ENCODE measurements around the gene KLF4.

The KLF4 gene

DNA sequence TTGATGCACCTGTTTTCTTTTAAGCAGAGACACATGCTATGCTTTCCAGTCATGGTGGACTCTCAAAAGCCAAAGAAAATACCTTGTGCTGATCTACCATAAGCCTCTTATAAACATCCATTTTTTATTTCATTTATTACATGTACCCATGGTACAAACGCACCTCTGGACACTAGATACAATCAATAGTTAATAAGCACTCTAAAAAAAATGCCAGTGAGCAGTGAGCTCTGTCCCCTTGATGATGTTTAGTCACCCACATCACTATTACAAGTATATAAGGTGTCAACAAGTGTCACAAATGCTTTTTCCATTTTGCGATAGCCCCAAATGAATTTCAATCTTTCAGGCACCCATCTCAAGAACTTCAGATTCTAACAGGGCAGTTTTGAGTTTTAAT, 5.9 kb downstream of the KLF4 start:
- TF ChIP-seq, protein P1, sequence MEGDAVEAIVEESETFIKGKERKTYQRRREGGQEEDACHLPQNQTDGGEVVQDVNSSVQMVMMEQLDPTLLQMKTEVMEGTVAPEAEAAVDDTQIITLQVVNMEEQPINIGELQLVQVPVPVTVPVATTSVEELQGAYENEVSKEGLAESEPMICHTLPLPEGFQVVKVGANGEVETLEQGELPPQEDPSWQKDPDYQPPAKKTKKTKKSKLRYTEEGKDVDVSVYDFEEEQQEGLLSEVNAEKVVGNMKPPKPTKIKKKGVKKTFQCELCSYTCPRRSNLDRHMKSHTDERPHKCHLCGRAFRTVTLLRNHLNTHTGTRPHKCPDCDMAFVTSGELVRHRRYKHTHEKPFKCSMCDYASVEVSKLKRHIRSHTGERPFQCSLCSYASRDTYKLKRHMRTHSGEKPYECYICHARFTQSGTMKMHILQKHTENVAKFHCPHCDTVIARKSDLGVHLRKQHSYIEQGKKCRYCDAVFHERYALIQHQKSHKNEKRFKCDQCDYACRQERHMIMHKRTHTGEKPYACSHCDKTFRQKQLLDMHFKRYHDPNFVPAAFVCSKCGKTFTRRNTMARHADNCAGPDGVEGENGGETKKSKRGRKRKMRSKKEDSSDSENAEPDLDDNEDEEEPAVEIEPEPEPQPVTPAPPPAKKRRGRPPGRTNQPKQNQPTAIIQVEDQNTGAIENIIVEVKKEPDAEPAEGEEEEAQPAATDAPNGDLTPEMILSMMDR (IDR thresholded peaks at IDR 0.05; ENCODE audit: insufficient read depth, low read length): no peak
- TF ChIP-seq SPI1 (IDR thresholded peaks at IDR 0.05; ENCODE audit: borderline replicate concordance, low read depth) (no peak), GABPA (IDR thresholded peaks at IDR 0.05; ENCODE audit: low read depth) (no peak), POLR2AphosphoS5 (IDR thresholded peaks at IDR 0.05; ENCODE audit: low read depth) (no peak)
- TF ChIP-seq, protein P2, sequence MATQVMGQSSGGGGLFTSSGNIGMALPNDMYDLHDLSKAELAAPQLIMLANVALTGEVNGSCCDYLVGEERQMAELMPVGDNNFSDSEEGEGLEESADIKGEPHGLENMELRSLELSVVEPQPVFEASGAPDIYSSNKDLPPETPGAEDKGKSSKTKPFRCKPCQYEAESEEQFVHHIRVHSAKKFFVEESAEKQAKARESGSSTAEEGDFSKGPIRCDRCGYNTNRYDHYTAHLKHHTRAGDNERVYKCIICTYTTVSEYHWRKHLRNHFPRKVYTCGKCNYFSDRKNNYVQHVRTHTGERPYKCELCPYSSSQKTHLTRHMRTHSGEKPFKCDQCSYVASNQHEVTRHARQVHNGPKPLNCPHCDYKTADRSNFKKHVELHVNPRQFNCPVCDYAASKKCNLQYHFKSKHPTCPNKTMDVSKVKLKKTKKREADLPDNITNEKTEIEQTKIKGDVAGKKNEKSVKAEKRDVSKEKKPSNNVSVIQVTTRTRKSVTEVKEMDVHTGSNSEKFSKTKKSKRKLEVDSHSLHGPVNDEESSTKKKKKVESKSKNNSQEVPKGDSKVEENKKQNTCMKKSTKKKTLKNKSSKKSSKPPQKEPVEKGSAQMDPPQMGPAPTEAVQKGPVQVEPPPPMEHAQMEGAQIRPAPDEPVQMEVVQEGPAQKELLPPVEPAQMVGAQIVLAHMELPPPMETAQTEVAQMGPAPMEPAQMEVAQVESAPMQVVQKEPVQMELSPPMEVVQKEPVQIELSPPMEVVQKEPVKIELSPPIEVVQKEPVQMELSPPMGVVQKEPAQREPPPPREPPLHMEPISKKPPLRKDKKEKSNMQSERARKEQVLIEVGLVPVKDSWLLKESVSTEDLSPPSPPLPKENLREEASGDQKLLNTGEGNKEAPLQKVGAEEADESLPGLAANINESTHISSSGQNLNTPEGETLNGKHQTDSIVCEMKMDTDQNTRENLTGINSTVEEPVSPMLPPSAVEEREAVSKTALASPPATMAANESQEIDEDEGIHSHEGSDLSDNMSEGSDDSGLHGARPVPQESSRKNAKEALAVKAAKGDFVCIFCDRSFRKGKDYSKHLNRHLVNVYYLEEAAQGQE (IDR thresholded peaks at IDR 0.05; ENCODE audit: insufficient replicate concordance, low read depth): no peak
- DNase-seq (ENCODE audit: low read depth in 1 of 2, low spot score in 1 of 2): no peak
- H3K4me3 ChIP-seq (replicated peaks; ENCODE audit: insufficient read depth, low read length): no peak overlapping the region

DNA sequence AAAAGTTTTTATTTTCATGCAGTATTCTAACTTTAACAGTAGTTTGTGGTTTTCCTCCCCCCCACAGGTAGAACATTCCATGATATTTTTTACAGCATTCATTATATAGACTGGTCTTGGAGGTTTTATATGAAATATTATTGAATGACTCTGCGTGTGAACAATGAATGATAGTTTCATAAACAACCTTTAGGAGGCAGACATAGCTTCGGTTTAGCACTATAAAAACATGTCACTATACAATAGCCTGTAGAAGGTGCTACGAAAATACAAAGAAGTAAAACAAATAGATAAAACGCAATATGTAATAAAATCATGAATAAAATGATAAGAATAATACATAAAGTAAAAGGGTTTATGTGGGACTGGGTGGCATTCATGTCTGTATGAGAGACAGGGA, 8.5 kb downstream of the KLF4 start:
- no peak for DNase-seq (ENCODE audit: low read depth in 1 of 2, low spot score in 1 of 2)
- TF ChIP-seq SPI1 (IDR thresholded peaks at IDR 0.05; ENCODE audit: borderline replicate concordance, low read depth): no peak
- TF ChIP-seq, protein P1 (IDR thresholded peaks at IDR 0.05; ENCODE audit: insufficient read depth, low read length): no peak
- TF ChIP-seq, protein P2 (IDR thresholded peaks at IDR 0.05; ENCODE audit: insufficient replicate concordance, low read depth): no peak
- TF ChIP-seq POLR2AphosphoS5 (IDR thresholded peaks at IDR 0.05; ENCODE audit: low read depth): no peak
- no peak for TF ChIP-seq GABPA (IDR thresholded peaks at IDR 0.05; ENCODE audit: low read depth)
- Histone ChIP-seq H3K27me3 (ENCODE audit: insufficient read depth, poor library complexity, severe bottlenecking) (no peaks in the 10 kb centered on the region), H3K4me3 (replicated peaks; ENCODE audit: insufficient read depth, low read length) (no peak overlapping the region), H3K27ac (replicated peaks) (peak overlapping the region; percentile 67)

More for the DNA sequence above, 5.9 kb downstream of the KLF4 start:
- peaks cover 3% of the 10 kb centered on the region for H3K27me3 ChIP-seq (ENCODE audit: insufficient read depth, poor library complexity, severe bottlenecking)
- no peak overlapping the region for H3K27ac ChIP-seq (replicated peaks)

DNA sequence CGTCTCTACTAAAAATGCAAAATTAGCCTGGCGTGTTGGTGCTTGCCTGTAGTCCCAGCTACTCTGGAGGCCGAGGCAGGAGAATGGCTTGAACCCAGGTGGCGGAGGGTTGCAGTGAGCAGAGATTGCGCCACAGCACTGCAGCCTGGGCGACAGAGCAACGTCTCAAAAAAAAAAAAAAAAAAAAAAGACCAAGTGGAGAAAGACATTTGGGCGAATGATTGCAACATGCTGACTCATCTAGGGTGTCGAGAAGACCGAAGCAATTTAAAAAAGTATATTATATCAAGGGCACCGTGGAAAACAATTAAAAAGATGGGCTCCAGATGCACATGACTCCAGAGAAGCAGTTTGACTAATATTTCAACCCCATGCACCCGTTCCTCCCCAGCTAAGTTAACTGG, 9.2 kb downstream of the KLF4 start:
- TF ChIP-seq POLR2AphosphoS5 (IDR thresholded peaks at IDR 0.05; ENCODE audit: low read depth): 0 out of 2 replicates have a peak, but pooled peaks have one; percentile 23
- TF ChIP-seq, protein P1 (IDR thresholded peaks at IDR 0.05; ENCODE audit: insufficient read depth, low read length): no peak
- Histone ChIP-seq H3K4me3 (replicated peaks; ENCODE audit: insufficient read depth, low read length) (no peak overlapping the region; the same call in 1 of the 2 replicates), H3K27me3 (ENCODE audit: insufficient read depth, poor library complexity, severe bottlenecking) (no peaks in the 10 kb centered on the region), H3K27ac (replicated peaks) (peak overlapping the region; percentile 67)
- peak; percentile 84 to 91 for DNase-seq (ENCODE audit: low read depth in 1 of 2, low spot score in 1 of 2)

DNA sequence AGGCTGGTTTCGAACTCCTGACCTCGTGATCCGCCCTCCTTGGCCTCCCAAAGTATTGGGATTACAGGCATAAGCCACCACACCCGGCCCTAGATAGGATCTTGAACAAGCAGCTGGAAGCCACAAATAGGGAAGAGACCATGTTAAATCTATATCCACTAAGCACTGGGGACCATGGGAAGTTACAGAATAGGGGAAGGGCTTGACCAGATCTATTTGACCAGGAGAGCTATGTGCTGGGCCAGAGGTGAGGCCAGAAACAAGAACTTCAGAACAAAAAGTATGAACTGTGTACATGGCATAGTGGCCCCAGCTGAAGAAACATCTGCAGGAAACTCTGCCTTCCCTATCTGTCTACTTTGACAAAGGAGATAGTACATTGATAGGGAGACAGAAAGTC, 10.8 kb downstream of the KLF4 start:
- Histone ChIP-seq H3K27ac (replicated peaks) (no peak overlapping the region), H3K27me3 (ENCODE audit: insufficient read depth, poor library complexity, severe bottlenecking) (no peaks in the 10 kb centered on the region), H3K4me3 (replicated peaks; ENCODE audit: insufficient read depth, low read length) (no peak overlapping the region)
- TF ChIP-seq SPI1 (IDR thresholded peaks at IDR 0.05; ENCODE audit: borderline replicate concordance, low read depth) (peak; percentile 21; the same call in 1 of the 2 replicates), GABPA (IDR thresholded peaks at IDR 0.05; ENCODE audit: low read depth) (no peak), POLR2AphosphoS5 (IDR thresholded peaks at IDR 0.05; ENCODE audit: low read depth) (no peak)
- TF ChIP-seq, protein P2 (IDR thresholded peaks at IDR 0.05; ENCODE audit: insufficient replicate concordance, low read depth): no peak
- TF ChIP-seq, protein P1 (IDR thresholded peaks at IDR 0.05; ENCODE audit: insufficient read depth, low read length): no peak
- DNase-seq (ENCODE audit: low read depth in 1 of 2, low spot score in 1 of 2): peak in 1 of 2 experiments; percentile 34

Data from HL-60 (cell line).